CD14-positive monocyte (primary cell): Measurements from ENCODE around the gene SH3BP4. TPM values are rescaled to one million over a fixed set of nuclear protein-coding genes. Genes with fewer than 3 reads are reported as not detected.

Source experiments
- DNase-seq, 3 donors: peaks; one replicate each; pipeline ENCODE4 v3.0.0-alpha.2; 2011 to 2022
- H2AFZ ChIP-seq: 2 replicates; pipeline ENCODE4 v1.6.0; 2012; ENCODE audit warnings: mild to moderate bottlenecking, low read depth, low read length, inconsistent platforms; ENCODE audit not compliant: insufficient read depth, poor library complexity, severe bottlenecking
- H3K27ac ChIP-seq, 2 donors: 1 replicate in 1 of 2; 2 replicates in 1 of 2; pipeline ENCODE4 v1.5.1; 2012 to 2013; ENCODE audit warnings: low read length in 2 of 2, control low read depth in 1 of 2, inconsistent platforms in 1 of 2, low read depth in 1 of 2, mild to moderate bottlenecking in 1 of 2
- H3K27me3 ChIP-seq, 2 donors: one replicate each; pipeline versions ENCODE4 v1.6.0 to v1.6.1; 2011 to 2013; ENCODE audit warnings: low read length in 2 of 2; ENCODE audit not compliant: control insufficient read depth in 2 of 2, insufficient read depth in 2 of 2
- H3K36me3 ChIP-seq, 2 donors: replicated peaks in 1 of 2; 1 replicate in 1 of 2; 2 replicates in 1 of 2; pipeline versions ENCODE4 v1.5.1 to v1.6.1; 2012 to 2013; ENCODE audit warnings: low read length in 2 of 2, control low read depth in 1 of 2, inconsistent platforms in 1 of 2, mild to moderate bottlenecking in 1 of 2; ENCODE audit not compliant: insufficient read depth in 2 of 2, control insufficient read depth in 1 of 2
- H3K4me1 ChIP-seq, 2 donors: 1 replicate in 1 of 2; 2 replicates in 1 of 2; pipeline versions ENCODE4 v1.5.1 to v1.6.1; 2012 to 2013; ENCODE audit warnings: low read length in 2 of 2, control low read depth in 1 of 2, inconsistent platforms in 1 of 2, mild to moderate bottlenecking in 1 of 2, moderate library complexity in 1 of 2; ENCODE audit not compliant: insufficient read depth in 2 of 2, control insufficient read depth in 1 of 2
- H3K4me2 ChIP-seq: replicated peaks from 2 replicates; pipeline ENCODE3; 2012; ENCODE audit warnings: low read length, moderate library complexity, mild to moderate bottlenecking; ENCODE audit not compliant: poor library complexity, severe bottlenecking; ENCODE audit errors: extremely low read depth
- H3K4me3 ChIP-seq, 3 experiments: fragments of 200-600 bp in 1 of 3; sonication (generic) in 1 of 3; replicated peaks in 1 of 3; 1 replicate in 2 of 3; 2 replicates in 1 of 3; pipeline ENCODE4 v1.5.1; 2011 to 2013; ENCODE audit warnings: low read length in 3 of 3, mild to moderate bottlenecking in 3 of 3, control low read depth in 2 of 3, low read depth in 2 of 3, inconsistent platforms in 1 of 3, moderate library complexity in 1 of 3
- H3K79me2 ChIP-seq: 2 replicates; pipeline ENCODE4 v1.6.0; 2012; ENCODE audit warnings: mild to moderate bottlenecking, control low read depth, inconsistent platforms, low read length, moderate library complexity; ENCODE audit not compliant: insufficient read depth
- H3K9ac ChIP-seq: 2 replicates; pipeline ENCODE4 v1.6.0; 2017; ENCODE audit warnings: low read length, mild to moderate bottlenecking; ENCODE audit not compliant: insufficient read depth, poor library complexity, severe bottlenecking
- H3K9me3 ChIP-seq, 2 donors: replicated peaks in 1 of 2; 1 replicate in 1 of 2; 2 replicates in 1 of 2; pipeline versions ENCODE4 v1.5.1 to v1.6.1; 2012 to 2013; ENCODE audit warnings: low read length in 2 of 2, control low read depth in 1 of 2; ENCODE audit not compliant: control insufficient read depth in 1 of 2, insufficient read depth in 1 of 2
- H4K20me1 ChIP-seq: 2 replicates; pipeline ENCODE4 v1.6.0; 2012; ENCODE audit warnings: mild to moderate bottlenecking, low read length, control low read depth, moderate library complexity; ENCODE audit not compliant: insufficient read depth
- H3K27ac Mint-ChIP-seq, 7 donors: one replicate each; pipeline ENCODE4 v1.8.0; 2020; ENCODE audit warnings: mild to moderate bottlenecking in 7 of 7, mixed read lengths in 7 of 7, moderate library complexity in 6 of 7, inconsistent platforms in 2 of 7
- H3K27me3 Mint-ChIP-seq, 3 donors: one replicate each; pipeline ENCODE4 v1.8.0; 2021 to 2022; ENCODE audit warnings: low read depth in 3 of 3, mild to moderate bottlenecking in 3 of 3, mixed read lengths in 3 of 3, moderate library complexity in 3 of 3, inconsistent platforms in 1 of 3
- H3K36me3 Mint-ChIP-seq, 2 donors: one replicate each; pipeline ENCODE4 v1.8.0; 2020; ENCODE audit warnings: mixed read lengths in 2 of 2, inconsistent platforms in 1 of 2, mild to moderate bottlenecking in 1 of 2
- H3K4me1 Mint-ChIP-seq: one replicate; pipeline ENCODE4 v1.8.0; 2020; ENCODE audit warnings: mild to moderate bottlenecking, mixed read lengths
- H3K4me3 Mint-ChIP-seq, 2 donors: one replicate each; pipeline ENCODE4 v1.8.0; 2020; ENCODE audit warnings: mild to moderate bottlenecking in 2 of 2, mixed read lengths in 2 of 2, moderate library complexity in 1 of 2
- H3K9me3 Mint-ChIP-seq, 7 donors: one replicate each; pipeline ENCODE4 v1.8.0; 2020 to 2022; ENCODE audit warnings: mixed read lengths in 7 of 7, mild to moderate bottlenecking in 6 of 7, moderate library complexity in 6 of 7, inconsistent platforms in 2 of 7
- WGBS: methylation state at CpG from one replicate; pipeline ENCODE4 v1.1.5; 2013; ENCODE audit warnings: missing lambda C conversion rate; ENCODE audit not compliant: insufficient coverage; 5-methylcytosine and 5-hydroxymethylcytosine counted together
- intact Hi-C, 2 donors: fragments of 100-400 bp; cut with micrococcal nuclease; formaldehyde crosslinking; loops; one replicate each; pipeline versions ENCODE4 v1.15.0 to v1.15.1; 2023
- polyA plus RNA-seq, 3 donors: library from polyadenylated mRNA; depleted of rRNA in 1 of 3; unstranded in 2 of 3; stranded (reverse) in 1 of 3; fragments of 300-500 nt in 2 of 3; fragments of >200 nt in 1 of 3; fragmentation: Illumina TruSeq in 2 of 3; gene quantifications; 1 replicate in 2 of 3; 2 replicates in 1 of 3; pipeline ENCODE4 v1.2.3, GENCODE V29; 2012 to 2021
- TF ChIP-seq, protein P1 (sequence below): fragments of 200-600 bp; IDR thresholded peaks from one replicate; pipeline ENCODE4 v1.8.0; 2022; ENCODE audit warnings: antibody characterized with exemption, mild to moderate bottlenecking

Gene SH3BP4
- polyA plus RNA-seq, 3 donors: 0.66 to 1.6 (median 1.3) TPM

- H3K4me1 ChIP-seq: peaks cover 45 to 57% of the 10 kb centered on the region in 2 donors
- H3K27ac Mint-ChIP-seq: peak overlapping the region in 6 of 7 donors; percentile 23 to 88 (median 80)
- no peaks in the 10 kb centered on the region for H4K20me1 ChIP-seq
- H3K27ac ChIP-seq: peak overlapping the region in 1 of 2 donors; percentile 91
- 63% methylated on average over 6 of the region's 15 CpGs for WGBS
- H3K27me3 Mint-ChIP-seq: peaks cover 4 to 9% (median 6%) of the 10 kb centered on the region in 3 donors
- H3K36me3 ChIP-seq: no peaks in the 10 kb centered on the region
- H3K9me3 ChIP-seq: no peaks in the 10 kb centered on the region
- no peak overlapping the region for H2AFZ ChIP-seq
- H3K4me1 Mint-ChIP-seq: peaks cover 53% of the 10 kb centered on the region
- H3K36me3 Mint-ChIP-seq: peaks cover 0 to 3% of the 10 kb centered on the region in 2 donors
- intact Hi-C loops: no loop called here
- peak overlapping the region; percentile 68 for H3K4me2 ChIP-seq
- H3K4me3 Mint-ChIP-seq: peak overlapping the region in 1 of 2 donors; percentile 67
- peak overlapping the region in 1 of 3 experiments; percentile 57 for H3K4me3 ChIP-seq
- H3K79me2 ChIP-seq: no peaks in the 10 kb centered on the region
- TF ChIP-seq, protein P1, sequence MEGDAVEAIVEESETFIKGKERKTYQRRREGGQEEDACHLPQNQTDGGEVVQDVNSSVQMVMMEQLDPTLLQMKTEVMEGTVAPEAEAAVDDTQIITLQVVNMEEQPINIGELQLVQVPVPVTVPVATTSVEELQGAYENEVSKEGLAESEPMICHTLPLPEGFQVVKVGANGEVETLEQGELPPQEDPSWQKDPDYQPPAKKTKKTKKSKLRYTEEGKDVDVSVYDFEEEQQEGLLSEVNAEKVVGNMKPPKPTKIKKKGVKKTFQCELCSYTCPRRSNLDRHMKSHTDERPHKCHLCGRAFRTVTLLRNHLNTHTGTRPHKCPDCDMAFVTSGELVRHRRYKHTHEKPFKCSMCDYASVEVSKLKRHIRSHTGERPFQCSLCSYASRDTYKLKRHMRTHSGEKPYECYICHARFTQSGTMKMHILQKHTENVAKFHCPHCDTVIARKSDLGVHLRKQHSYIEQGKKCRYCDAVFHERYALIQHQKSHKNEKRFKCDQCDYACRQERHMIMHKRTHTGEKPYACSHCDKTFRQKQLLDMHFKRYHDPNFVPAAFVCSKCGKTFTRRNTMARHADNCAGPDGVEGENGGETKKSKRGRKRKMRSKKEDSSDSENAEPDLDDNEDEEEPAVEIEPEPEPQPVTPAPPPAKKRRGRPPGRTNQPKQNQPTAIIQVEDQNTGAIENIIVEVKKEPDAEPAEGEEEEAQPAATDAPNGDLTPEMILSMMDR: no peak
- H3K9ac ChIP-seq: no peak overlapping the region
- no peaks in the 10 kb centered on the region for H3K27me3 ChIP-seq
- peaks cover 0 to 2% (median 1%) of the 10 kb centered on the region in 7 donors for H3K9me3 Mint-ChIP-seq
- peak; percentile 50 to 72 (median 66) for DNase-seq
These were observed 93.6 kb downstream of the SH3BP4 start for GRCh38 chr2:235045336-235045972.

DNA sequence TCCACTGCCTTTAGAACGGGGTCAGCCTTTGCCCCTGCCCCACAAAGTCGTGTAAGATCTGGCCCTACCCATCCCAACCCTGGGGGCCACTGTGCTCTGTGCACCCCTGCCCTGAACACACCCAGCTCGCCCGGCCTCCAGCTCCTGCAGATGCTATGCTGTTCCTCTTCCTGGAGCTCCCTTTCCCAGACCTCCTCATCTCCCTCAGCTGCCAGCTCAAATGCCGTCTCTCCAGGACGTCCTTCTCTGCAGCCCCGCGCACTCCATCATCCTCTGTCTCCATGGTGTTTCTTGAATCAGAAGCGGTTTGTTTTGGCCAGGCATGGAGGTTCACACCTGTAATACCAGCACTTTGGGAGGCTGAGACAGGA, 94.1 kb downstream of the SH3BP4 start:
- DNase-seq: no peak
- no peak overlapping the region for H3K9ac ChIP-seq
- TF ChIP-seq, protein P1: no peak
- Mint-ChIP-seq H3K27me3 (peaks cover 4 to 9% (median 4%) of the 10 kb centered on the region in 3 donors), H3K36me3 (peaks cover 0 to 3% of the 10 kb centered on the region in 2 donors), H3K9me3 (peaks cover 0 to 2% (median 1%) of the 10 kb centered on the region in 7 donors), H3K4me1 (peaks cover 58% of the 10 kb centered on the region), H3K27ac (peak overlapping the region in 3 of 7 donors; percentile 35 to 87 (median 40)), H3K4me3 (peak overlapping the region in 1 of 2 donors; percentile 31)
- H3K79me2 ChIP-seq: no peaks in the 10 kb centered on the region
- H3K4me3 ChIP-seq: peak overlapping the region in 1 of 3 experiments; percentile 57
- no peak overlapping the region for H2AFZ ChIP-seq
- WGBS: 92% methylated on average over 7 of the region's 9 CpGs
- H4K20me1 ChIP-seq: no peaks in the 10 kb centered on the region
- no peaks in the 10 kb centered on the region for H3K9me3 ChIP-seq
- H3K4me2 ChIP-seq: no peak overlapping the region
- H3K36me3 ChIP-seq: no peaks in the 10 kb centered on the region
- intact Hi-C loops: no loop called here
- peak overlapping the region in 1 of 2 donors; percentile 6 for H3K27ac ChIP-seq
- no peaks in the 10 kb centered on the region for H3K27me3 ChIP-seq
- H3K4me1 ChIP-seq: peaks cover 49 to 61% of the 10 kb centered on the region in 2 donors
